B cell (primary cell): ENCODE results near the gene CIDEC. TPM values are rescaled to one million over a fixed set of nuclear protein-coding genes. Genes with fewer than 3 reads are reported as not detected.
A peak's percentile ranks its signal among the peaks of the same experiment; 100 is the strongest.

Source experiments
- ATAC-seq: fragments of 200-7000 bp; cut with Tn5 transposase; one replicate; pipeline ENCODE4 v1.10.0; 2021; ENCODE audit warnings: low read depth, mild to moderate bottlenecking, moderate number of reproducible peaks, moderate library complexity
- CTCF ChIA-PET: fragments of 350-600 bp; sonication (Branson Sonifier 250); formaldehyde crosslinking; loops from one replicate; lab custom pipeline; 2021; ENCODE audit warnings: antibody characterized with exemption, inconsistent platforms; lab: Charles Lee
- POLR2A ChIA-PET: fragments of 350-600 bp; sonication (Branson Sonifier 250); formaldehyde crosslinking; loops from one replicate; lab custom pipeline; 2021; ENCODE audit warnings: antibody characterized with exemption; lab: Charles Lee
- DNase-seq: peaks from one replicate; pipeline ENCODE4 v3.0.0; 2013
- H2AFZ ChIP-seq: 2 replicates; pipeline ENCODE4 v1.6.1; 2012; ENCODE audit warnings: mild to moderate bottlenecking, low read depth, low read length; ENCODE audit not compliant: insufficient read depth, poor library complexity, severe bottlenecking
- H3K27ac ChIP-seq, 2 donors: 1 replicate in 1 of 2; 2 replicates in 1 of 2; pipeline ENCODE4 v1.5.1; 2012 to 2013; ENCODE audit warnings: low read length in 2 of 2, mild to moderate bottlenecking in 2 of 2, moderate library complexity in 1 of 2
- H3K27me3 ChIP-seq, 4 experiments: fragments of 200-600 bp in 1 of 4; sonication (generic) in 1 of 4; replicated peaks in 1 of 4; 1 replicate in 2 of 4; 2 replicates in 2 of 4; pipeline versions ENCODE4 v1.6.1 to v1.7.0; 2013 to 2016; ENCODE audit warnings: low read length in 3 of 4, mild to moderate bottlenecking in 2 of 4, mixed read lengths in 1 of 4, moderate library complexity in 1 of 4; ENCODE audit not compliant: insufficient read depth in 4 of 4, control insufficient read depth in 3 of 4; ENCODE audit errors: control extremely low read depth in 1 of 4
- H3K36me3 ChIP-seq, 2 experiments: replicated peaks in 1 of 2; 1 replicate in 1 of 2; 2 replicates in 1 of 2; pipeline versions ENCODE4 v1.6.1 to v1.7.1; 2013; ENCODE audit warnings: low read length in 1 of 2; ENCODE audit not compliant: insufficient read depth in 2 of 2, control insufficient read depth in 1 of 2; ENCODE audit errors: control extremely low read depth in 1 of 2, extremely low read depth in 1 of 2
- H3K4me1 ChIP-seq, 2 donors: fragments of 200-600 bp in 1 of 2; sonication (generic) in 1 of 2; 1 replicate in 1 of 2; 2 replicates in 1 of 2; pipeline versions ENCODE4 v1.5.1 to v1.6.1; 2013 to 2017; ENCODE audit warnings: low read length in 2 of 2; ENCODE audit not compliant: control insufficient read depth in 2 of 2, insufficient read depth in 2 of 2
- H3K4me2 ChIP-seq: replicated peaks from 2 replicates; pipeline ENCODE3; 2012; ENCODE audit warnings: mild to moderate bottlenecking, low read depth, low read length; ENCODE audit not compliant: poor library complexity, severe bottlenecking
- H3K4me3 ChIP-seq, 5 experiments: fragments of 200-600 bp in 1 of 5; sonication (generic) in 1 of 5; 1 replicate in 3 of 5; 2 replicates in 2 of 5; pipeline versions ENCODE4 v1.5.1 to v1.7.0; 2011 to 2016; ENCODE audit warnings: low read length in 4 of 5, mild to moderate bottlenecking in 4 of 5, low read depth in 2 of 5, control low read depth in 1 of 5, moderate library complexity in 1 of 5; ENCODE audit not compliant: insufficient read depth in 1 of 5; ENCODE audit errors: control extremely low read depth in 1 of 5, extremely low read depth in 1 of 5
- H3K79me2 ChIP-seq: fragments of 200-600 bp; sonication (generic); one replicate; pipeline ENCODE4 v1.6.0; 2016; ENCODE audit warnings: low read length; ENCODE audit not compliant: control insufficient read depth, insufficient read depth
- H3K9ac ChIP-seq: fragments of 200-600 bp; sonication (generic); 2 replicates; pipeline ENCODE4 v1.6.1; 2017; ENCODE audit warnings: mild to moderate bottlenecking, low read length, moderate library complexity
- H3K9me3 ChIP-seq, 3 donors: one replicate each; pipeline versions ENCODE4 v1.6.1 to v1.7.1; 2013; ENCODE audit warnings: low read length in 2 of 3; ENCODE audit not compliant: control insufficient read depth in 2 of 3, insufficient read depth in 1 of 3; ENCODE audit errors: control extremely low read depth in 1 of 3
- H4K20me1 ChIP-seq: 2 replicates; pipeline ENCODE4 v1.6.0; 2012; ENCODE audit warnings: mild to moderate bottlenecking, low read length; ENCODE audit not compliant: insufficient read depth, control insufficient read depth, poor library complexity, severe bottlenecking
- H3K27ac Mint-ChIP-seq: one replicate; pipeline ENCODE4 v1.8.0; 2021; ENCODE audit warnings: mixed read lengths
- H3K27me3 Mint-ChIP-seq: one replicate; pipeline ENCODE4 v1.8.0; 2021; ENCODE audit warnings: mixed read lengths
- H3K4me1 Mint-ChIP-seq: one replicate; pipeline ENCODE4 v1.8.0; 2021; ENCODE audit warnings: mixed read lengths
- H3K4me3 Mint-ChIP-seq: one replicate; pipeline ENCODE4 v1.8.0; 2021; ENCODE audit warnings: mixed read lengths
- H3K9me3 Mint-ChIP-seq: one replicate; pipeline ENCODE4 v1.8.0; 2022; ENCODE audit warnings: mixed read lengths; ENCODE audit not compliant: insufficient read depth
- EZH2 ChIP-seq: IDR thresholded peaks from 2 replicates; pipeline ENCODE4 v1.6.1; 2012; ENCODE audit warnings: borderline replicate concordance, low read depth, mild to moderate bottlenecking, moderate library complexity, low read length; ENCODE audit not compliant: insufficient read depth, poor library complexity, severe bottlenecking
- WGBS: methylation state at CpG from one replicate; pipeline ENCODE4 v1.1.5; 2013; ENCODE audit warnings: missing lambda C conversion rate; ENCODE audit not compliant: insufficient coverage; 5-methylcytosine and 5-hydroxymethylcytosine counted together
- intact Hi-C: fragments of 100-400 bp; cut with micrococcal nuclease; formaldehyde crosslinking; loops from one replicate; pipeline ENCODE4 v1.10.0; 2022
- polyA plus RNA-seq: library from polyadenylated mRNA; depleted of rRNA; stranded (reverse); fragments of >200 nt; gene quantifications from 2 replicates; pipeline ENCODE4 v1.2.3, GENCODE V29; 2012
- total RNA-seq, 2 donors: library from RNA; stranded (reverse); fragments of 120-200 nt in 1 of 2; gene quantifications; 1 replicate in 1 of 2; 2 replicates in 1 of 2; pipeline versions ENCODE4 v1.2.3 to v1.2.4, GENCODE V29; 2013 to 2022
- TF ChIP-seq, protein P1 (sequence below): fragments of 200-600 bp; IDR thresholded peaks from one replicate; pipeline ENCODE4 v1.8.0; 2022; ENCODE audit warnings: antibody characterized with exemption, mild to moderate bottlenecking

CIDEC gene
- total and polyA plus RNA-seq, 2 donors (not counting 1 experiment from before 2014, with no cell fraction given): not detected

DNA sequence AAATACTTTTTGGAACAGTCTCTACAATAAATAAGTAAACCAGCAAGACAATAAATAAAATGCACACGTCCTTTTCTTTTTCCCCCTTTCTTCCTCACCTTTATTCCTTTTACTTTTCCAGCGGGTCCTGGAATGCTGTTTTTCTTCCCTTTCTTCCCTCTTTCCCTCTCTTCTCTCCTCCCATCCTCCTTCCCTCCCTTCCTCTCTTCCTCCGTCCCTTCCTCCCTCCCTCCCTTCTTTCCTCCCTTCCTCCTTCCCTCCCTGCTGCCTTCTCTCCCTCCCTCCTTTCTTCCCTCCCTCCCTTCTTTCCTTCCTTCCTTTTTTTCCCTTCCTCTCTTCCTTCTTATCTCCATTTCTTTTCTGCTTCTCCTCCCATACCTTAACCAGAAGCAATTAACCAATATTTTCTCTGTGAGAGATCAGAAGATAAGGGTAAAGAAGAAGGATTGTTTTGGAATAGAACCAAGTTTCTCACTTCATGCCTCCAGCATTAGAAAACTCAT, 19.3 kb upstream of the CIDEC start:
- H3K4me2 ChIP-seq: no peak overlapping the region
- H3K4me3 ChIP-seq: no peak overlapping the region
- H3K36me3 ChIP-seq: no peaks in the 10 kb centered on the region
- WGBS: 97% methylated on average over 3 of the region's 3 CpGs
- H3K9me3 Mint-ChIP-seq: no peaks in the 10 kb centered on the region
- no peak overlapping the region for H2AFZ ChIP-seq
- H3K27me3 ChIP-seq: no peaks in the 10 kb centered on the region
- H3K27me3 Mint-ChIP-seq: peaks cover 4% of the 10 kb centered on the region
- no peak overlapping the region for H3K27ac Mint-ChIP-seq
- H3K27ac ChIP-seq: no peak overlapping the region
- H3K79me2 ChIP-seq: peaks cover 48% of the 10 kb centered on the region
- no peak for ATAC-seq
- peaks cover 12% of the 10 kb centered on the region for H3K4me1 Mint-ChIP-seq
- peaks cover 0 to 8% of the 10 kb centered on the region in 2 donors for H3K4me1 ChIP-seq
- no peak for TF ChIP-seq EZH2
- TF ChIP-seq, protein P1, sequence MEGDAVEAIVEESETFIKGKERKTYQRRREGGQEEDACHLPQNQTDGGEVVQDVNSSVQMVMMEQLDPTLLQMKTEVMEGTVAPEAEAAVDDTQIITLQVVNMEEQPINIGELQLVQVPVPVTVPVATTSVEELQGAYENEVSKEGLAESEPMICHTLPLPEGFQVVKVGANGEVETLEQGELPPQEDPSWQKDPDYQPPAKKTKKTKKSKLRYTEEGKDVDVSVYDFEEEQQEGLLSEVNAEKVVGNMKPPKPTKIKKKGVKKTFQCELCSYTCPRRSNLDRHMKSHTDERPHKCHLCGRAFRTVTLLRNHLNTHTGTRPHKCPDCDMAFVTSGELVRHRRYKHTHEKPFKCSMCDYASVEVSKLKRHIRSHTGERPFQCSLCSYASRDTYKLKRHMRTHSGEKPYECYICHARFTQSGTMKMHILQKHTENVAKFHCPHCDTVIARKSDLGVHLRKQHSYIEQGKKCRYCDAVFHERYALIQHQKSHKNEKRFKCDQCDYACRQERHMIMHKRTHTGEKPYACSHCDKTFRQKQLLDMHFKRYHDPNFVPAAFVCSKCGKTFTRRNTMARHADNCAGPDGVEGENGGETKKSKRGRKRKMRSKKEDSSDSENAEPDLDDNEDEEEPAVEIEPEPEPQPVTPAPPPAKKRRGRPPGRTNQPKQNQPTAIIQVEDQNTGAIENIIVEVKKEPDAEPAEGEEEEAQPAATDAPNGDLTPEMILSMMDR: no peak
- intact Hi-C loops: no loop called here
- no peaks in the 10 kb centered on the region for H4K20me1 ChIP-seq
- no peak overlapping the region for H3K9ac ChIP-seq
- ChIA-PET CTCF (no interaction called here), POLR2A (no interaction called here)
- no peaks in the 10 kb centered on the region for H3K9me3 ChIP-seq
- no peak overlapping the region for H3K4me3 Mint-ChIP-seq
- DNase-seq: no peak

DNA sequence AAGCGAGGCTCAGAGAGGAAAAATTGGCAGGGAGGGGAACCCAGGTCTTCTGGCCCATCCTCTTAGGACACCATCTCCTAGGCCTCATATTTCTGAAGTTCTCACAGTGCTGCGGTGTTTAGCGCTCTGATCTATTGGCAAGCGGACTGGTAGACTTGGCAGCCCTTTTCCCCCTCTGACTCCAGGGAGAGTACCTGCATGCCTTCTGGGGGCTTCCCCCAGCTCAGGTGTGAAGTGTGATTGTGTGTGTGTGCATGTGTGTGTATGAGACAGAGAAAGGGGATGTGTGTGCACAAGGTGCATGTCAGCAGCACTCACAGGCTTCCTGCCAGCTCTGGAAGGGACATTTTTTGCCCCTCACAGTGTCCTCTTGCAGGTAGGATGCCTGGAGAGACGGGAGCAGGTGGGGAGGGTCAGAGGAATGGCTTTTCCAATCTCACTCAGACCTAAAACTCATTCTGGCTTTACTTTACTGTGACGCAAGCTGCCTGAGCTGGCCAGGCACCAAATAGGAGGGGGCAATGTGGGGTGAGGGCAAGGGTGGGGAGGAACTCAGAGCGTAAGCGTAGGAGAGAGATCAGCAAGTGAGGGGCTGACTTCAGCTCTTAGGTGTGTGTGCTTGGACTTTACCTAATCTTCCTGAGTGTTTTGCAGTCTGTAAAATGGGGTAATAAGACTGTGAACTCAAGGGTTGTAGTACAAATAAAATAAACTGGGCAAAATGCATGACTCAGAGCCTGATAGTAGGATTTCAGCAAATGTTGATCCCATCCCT, 18.6 kb upstream of the CIDEC start:
- WGBS: 98% methylated on average over 6 of the region's 8 CpGs
- Histone ChIP-seq H3K36me3 (peaks cover 3% of the 10 kb centered on the region in 2 experiments), H3K27me3 (no peaks in the 10 kb centered on the region), H2AFZ (no peak overlapping the region), H3K79me2 (peaks cover 52% of the 10 kb centered on the region), H3K9me3 (no peaks in the 10 kb centered on the region), H3K4me2 (no peak overlapping the region), H3K4me1 (peaks cover 5 to 10% of the 10 kb centered on the region in 2 donors), H3K27ac (no peak overlapping the region), H4K20me1 (no peaks in the 10 kb centered on the region), H3K4me3 (no peak overlapping the region), H3K9ac (no peak overlapping the region)
- H3K27me3 Mint-ChIP-seq: peaks cover 4% of the 10 kb centered on the region
- ATAC-seq (no peak), DNase-seq (no peak)
- H3K27ac Mint-ChIP-seq: peak overlapping the region; percentile 73
- intact Hi-C loops: no loop called here
- H3K4me3 Mint-ChIP-seq: no peak overlapping the region
- TF ChIP-seq EZH2: no peak
- TF ChIP-seq, protein P1: no peak
- CTCF ChIA-PET: no interaction called here
- POLR2A ChIA-PET: no interaction called here
- peaks cover 18% of the 10 kb centered on the region for H3K4me1 Mint-ChIP-seq
- H3K9me3 Mint-ChIP-seq: no peaks in the 10 kb centered on the region
